Hippocampal formation (tissue), 2 donors: Measurements from ENCODE around the gene LENG8.
A peak's percentile ranks its signal among the peaks of the same experiment; 100 is the strongest.

Experiments
- DNase-seq, 2 donors: peaks; one replicate each; lab custom pipeline; 2025; lab: John Stamatoyannopoulos, UW

Gene LENG8

DNA sequence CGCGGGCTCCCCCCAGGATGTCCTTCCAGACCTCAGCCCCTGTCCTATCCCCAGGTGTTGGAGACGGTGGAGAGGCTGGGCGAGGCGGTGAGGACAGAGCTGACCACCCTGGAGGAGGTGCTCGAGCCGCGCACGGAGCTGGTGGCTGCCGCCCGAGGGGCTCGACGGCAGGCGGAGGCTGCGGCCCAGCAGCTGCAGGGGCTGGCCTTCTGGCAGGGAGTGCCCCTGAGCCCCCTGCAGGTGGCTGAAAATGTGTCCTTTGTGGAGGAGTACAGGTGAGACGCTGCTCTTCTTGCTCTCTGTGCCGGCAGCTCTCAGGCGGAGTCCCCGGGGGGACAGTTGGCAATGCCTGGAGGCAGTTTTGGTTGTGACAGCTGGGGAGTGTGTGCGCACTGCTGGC is 26.9 kb upstream of the LENG8 start:
- no peak for DNase-seq

DNA sequence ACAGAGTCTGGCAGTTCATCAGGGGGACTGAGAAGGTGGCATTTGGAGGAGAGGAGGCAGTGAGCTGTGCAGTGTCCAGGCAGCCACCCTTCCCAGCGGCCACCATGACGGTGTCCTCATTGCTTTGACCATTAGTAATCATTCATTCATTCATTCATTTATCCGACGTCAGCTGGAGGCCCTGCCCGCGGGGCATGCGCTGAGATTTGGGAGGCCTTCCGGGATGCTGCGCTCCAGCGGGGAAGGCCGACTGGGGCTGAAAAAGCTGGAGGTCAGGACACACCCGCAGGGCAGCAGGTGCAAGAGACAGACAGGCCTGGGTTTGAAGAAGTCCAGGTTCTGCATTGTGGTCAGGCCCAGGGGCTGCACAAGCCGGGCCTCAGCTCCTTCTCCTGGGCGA is 24.8 kb upstream of the LENG8 start:
- DNase-seq = no peak

DNA sequence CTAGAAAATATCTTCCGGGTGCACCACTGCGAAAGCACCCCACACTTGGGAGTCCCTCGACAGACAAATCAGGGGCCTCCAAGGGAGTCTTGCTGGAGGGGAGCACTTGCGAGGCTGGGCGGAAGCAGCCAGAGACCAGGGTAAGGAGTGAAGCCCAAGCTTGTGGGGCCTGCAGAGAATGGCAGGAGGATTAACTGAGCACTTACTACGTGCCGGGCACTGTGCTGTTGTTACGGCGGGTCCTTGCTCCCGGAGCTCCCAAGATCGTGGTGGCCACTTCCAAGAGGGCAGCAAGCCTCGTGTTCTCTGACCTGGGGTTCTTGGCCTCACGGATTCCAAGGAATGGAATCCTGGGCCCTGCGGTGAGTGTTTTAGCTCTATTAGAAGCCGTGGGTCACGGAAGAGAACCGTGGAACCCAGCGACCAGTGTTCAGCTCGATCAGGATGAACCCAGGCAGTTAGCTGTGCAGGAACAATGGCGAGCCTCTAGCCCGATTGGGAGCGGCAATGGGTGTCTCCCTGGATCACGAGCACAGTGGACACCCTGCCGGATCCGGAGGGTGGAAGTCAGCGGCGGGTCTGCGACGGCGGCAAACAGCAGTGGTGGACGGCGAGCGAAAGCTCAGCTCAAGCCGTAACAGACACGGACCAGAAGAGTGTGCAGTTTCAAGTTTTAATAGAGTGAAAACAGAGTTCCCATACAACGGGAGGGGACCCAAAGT is 24.2 kb upstream of the LENG8 start:
- DNase-seq = no peak

DNA sequence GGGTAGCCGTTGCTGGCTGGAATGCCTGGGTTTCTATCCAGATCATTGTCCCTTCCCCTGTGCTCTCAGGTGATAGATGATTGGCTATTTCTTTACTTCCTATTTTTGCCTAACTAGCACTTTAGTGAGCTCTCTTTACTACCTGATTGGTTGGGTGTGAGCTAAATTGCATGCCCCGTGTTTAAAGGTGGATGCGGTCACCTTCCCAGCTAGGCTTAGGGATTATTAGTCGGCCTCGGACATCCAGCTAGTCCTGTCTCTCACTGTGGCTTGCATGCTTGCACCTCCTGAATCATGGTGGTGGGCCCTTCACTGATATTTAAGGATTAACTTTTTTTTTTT is 23.6 kb upstream of the LENG8 start:
- DNase-seq = no peak

DNA sequence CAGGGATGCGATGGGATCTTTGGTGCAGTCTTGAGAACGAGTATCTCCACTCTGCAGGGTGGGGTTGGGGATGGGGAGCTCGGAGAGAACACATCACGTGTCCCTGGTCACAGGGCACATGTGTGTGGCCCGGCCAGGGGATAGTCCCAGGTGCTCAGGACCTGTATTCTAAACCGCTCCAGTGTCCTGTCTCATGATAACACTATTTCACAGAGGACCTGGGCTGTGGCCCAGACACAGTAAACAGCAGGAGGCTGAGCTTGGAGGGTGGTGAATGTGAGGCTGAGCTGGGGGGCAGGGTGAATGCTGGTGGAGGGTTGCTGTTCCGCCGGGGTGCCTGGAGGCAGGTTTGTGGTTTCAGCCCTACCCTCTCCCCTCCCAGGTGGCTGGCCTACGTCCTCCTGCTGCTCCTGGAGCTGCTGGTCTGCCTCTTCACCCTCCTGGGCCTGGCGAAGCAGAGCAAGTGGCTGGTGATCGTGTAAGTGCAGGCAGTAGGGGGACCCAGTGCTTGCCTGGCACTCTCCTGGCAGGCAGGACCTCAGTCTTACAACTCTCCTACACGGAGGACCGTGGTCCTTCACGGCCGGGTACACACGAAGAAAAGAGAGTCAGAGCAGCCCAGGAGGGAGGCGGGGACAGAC is 22.6 kb upstream of the LENG8 start:
- DNase-seq = peak in 1 of 2 donors; percentile 34

DNA sequence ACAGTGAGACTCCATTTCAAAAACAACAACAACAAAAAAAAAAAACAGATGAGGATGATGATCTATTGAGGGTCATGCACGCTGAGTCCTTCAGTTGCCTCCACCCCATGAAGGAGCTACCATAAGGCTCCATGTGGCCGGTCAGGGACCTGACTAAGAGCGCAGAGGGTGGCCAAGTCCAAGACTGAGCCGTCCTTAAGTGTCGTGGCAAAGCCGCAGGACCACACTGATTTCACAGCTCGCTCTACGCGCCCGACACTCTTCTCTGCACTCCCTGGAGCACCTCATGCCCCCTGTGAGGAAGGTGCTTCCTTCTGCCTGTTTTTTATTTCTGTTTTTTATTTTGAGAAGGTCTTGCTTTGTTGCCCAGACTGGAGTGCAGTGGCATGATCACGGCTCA is 21.4 kb upstream of the LENG8 start:
- no peak for DNase-seq

DNA sequence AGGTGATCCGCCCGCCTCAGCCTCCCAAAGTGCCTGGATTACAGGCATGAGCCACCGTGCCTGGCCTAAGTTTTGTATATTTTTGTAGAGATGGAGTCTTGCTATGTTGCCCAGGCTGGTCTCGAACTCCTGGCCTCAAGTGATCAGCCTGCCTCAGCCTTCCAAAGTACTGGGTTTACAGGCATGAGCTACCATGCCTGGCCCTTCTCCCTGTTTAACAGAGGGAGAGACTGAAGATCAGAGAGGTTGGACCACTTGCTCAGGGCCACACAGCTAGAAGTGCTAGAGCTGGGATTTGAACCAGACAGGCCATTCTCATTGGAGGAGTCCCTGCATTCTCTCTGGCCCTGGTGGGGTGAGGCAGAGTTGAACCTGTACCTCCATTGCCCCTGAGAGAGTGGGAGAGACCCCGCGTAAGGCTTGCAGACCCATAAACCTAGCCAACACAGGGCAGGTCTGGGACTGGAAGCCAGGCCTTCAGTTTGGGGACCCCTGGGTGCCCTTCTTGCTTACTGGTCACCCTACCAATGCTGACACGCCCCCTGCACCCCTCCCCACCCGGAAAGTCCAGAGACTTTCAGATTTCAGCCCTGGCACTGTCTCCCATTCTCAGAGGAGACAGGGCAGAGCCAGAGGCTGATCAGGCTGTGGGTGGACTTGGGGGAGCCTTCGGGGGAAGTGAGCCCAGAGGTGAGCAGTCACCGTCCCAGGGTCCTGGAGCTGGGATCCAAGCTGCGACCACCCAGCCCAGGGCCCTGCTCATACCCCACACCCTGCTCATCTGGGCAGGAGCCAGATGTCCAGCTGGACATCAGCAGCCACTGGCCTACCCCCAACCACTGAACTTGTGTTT is 20.4 kb upstream of the LENG8 start:
- DNase-seq = no peak

DNA sequence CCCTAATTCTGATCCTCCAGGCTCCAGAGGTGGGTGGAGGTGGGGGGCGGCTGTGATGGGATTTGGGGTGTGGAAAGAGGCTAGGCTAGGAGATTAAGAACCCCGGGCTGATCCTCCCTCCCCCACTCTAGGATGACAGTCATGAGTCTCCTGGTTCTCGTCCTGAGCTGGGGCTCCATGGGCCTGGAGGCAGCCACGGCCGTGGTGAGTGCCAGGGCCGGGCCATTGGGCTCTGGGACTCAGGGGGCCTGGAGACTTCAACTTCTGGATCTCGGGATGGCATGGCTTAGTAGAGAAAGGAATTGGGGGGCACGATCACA is 19.9 kb upstream of the LENG8 start:
- no peak for DNase-seq

DNA sequence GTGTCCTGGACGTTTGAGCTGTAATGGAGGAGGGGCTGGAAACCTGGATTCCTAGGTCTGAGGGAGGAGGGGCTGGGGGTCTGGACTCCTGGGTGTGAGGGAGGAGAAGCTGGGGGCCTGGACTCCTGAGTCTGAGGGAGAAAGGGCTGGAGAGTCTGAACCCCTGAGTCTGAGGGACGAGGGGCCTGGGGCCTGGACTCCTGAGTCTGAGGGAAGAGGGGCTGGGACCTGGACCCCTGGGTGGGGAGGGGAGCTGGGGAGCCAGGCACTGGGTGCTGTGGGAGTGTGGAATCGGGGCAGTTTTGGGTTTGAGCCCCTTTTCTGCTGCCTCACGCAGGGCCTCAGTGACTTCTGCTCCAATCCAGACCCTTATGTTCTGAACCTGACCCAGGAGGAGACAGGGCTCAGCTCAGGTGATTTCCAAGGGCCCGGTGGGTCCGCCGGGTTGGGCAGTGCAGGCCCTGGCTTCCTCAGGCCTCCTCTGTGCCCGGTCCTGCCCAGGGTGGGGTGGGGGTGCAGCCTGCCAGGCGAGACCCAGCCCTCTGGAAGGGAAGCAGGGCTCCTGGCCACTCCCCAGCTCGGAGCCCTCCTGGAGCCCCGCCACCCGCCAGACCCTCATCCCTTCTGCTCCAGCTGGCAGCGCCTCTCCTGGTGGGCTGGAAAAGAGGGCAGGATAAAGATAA is 19.3 kb upstream of the LENG8 start:
- no peak for DNase-seq

DNA sequence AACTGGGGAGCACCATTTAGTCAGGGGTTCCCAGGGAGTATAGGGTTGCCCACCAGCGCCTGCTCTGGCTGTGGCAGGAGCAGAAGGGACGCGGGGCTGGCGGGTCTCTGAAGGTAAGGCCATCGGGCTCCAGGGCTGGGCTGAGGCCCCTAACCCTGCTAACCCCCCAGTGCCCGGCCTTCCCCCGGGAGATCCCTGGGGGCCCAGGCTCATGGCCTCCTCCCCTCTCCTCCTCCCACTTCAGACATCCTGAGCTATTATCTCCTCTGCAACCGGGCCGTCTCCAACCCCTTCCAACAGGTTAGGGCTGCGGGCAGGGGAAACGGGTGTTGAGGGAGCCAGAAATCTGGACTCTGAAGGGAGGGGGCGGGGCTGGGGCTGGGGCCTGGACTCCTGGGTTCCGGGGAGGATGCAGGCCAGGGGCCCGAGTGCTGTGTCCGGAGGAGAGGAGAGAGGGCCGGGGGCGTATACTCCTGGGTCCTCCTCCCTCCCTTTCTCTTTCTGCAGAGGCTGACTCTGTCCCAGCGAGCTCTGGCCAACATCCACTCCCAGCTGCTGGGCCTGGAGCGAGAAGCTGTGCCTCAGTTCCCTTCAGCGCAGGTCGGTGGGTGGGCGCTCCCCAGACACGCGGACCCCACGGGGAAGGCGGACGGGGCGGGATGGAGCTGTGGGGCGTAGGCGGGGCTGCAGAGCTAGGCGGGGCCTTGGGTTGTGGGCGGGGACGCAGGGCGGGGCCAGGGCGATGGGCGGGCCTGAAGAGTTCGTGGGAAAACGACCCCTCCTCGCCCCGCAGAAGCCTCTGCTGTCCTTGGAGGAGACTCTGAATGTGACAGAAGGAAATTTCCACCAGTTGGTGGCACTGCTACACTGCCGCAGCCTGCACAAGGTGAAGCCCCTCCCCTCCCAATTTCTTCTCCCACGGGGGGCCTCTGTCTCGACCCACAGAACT is 18.4 kb upstream of the LENG8 start:
- peak in 1 of 2 donors; percentile 64 for DNase-seq

DNA sequence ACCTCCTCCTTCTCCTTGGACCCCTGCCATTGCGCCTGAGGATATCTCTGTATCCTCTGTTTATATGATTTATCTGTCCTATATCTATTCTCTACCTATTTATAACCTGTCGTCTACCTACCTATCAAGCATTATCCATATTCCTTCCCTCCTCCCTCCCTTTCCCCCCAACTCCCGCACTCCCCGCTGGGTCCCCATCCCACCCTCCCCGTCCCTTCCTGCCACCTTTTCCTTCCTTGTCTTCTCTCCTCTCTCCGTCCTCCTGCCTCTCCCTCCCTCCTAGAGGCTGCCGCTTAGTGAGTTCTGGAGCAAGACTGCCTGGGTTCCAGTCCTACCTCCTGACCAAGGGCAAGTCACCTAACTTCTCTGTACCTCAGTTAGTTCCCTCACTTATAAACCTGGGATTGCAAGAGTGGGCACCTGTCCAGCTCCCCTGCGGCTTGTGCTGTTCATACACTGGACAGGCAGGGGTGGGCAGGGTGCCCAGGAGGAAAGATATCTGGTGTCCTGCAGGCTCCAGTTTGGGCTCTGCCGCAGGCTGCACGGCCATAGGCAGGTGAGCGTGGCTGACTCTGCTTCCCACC is 17.7 kb upstream of the LENG8 start:
- no peak for DNase-seq

DNA sequence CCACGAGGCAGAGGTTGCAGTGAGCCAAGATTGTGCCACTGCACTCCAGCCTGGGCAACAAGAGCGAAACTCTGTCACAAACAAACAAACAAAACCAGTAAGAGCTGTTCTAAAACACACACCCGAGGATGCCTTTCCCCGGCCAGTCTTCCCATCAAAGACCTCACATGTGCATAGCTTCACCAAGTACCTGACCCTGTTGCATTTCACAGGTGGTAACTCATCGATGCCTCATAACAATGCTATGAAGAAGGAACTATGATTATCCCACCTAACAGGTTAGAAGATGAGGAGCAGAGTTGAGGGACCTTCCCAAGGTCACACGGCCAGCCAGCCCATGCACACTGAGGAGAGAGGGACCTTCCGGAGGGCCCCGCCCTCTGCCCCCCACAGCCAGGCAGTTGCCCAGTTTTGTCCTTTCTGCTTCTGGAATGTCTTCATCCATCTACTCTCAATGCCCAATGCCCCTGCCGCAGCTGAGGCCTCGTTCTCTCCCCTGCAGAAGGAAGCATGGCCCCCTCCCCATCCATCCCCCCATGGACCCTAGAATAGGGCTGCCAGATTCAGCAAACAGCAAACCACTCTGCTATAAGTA is 16.8 kb upstream of the LENG8 start:
- no peak for DNase-seq

DNA sequence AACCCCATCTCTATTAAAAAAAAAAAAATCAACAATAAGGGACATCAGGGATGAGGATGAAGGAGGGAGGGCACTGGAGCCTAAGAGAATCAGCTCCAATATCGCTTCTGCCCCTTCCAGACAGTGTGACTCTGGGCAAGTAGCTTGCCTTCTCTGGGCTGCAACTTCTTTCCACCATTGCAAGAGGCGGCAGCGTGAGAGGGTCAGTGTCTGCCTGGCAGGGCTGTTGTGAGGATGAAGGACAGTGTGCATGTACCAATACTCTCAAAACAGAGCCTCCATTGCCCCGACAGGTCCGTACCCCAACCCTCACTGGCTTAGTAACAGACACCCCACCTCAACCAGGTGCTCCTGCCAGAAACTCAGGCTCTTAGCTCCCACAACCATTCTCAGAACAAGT is 15.3 kb upstream of the LENG8 start:
- no peak for DNase-seq

DNA sequence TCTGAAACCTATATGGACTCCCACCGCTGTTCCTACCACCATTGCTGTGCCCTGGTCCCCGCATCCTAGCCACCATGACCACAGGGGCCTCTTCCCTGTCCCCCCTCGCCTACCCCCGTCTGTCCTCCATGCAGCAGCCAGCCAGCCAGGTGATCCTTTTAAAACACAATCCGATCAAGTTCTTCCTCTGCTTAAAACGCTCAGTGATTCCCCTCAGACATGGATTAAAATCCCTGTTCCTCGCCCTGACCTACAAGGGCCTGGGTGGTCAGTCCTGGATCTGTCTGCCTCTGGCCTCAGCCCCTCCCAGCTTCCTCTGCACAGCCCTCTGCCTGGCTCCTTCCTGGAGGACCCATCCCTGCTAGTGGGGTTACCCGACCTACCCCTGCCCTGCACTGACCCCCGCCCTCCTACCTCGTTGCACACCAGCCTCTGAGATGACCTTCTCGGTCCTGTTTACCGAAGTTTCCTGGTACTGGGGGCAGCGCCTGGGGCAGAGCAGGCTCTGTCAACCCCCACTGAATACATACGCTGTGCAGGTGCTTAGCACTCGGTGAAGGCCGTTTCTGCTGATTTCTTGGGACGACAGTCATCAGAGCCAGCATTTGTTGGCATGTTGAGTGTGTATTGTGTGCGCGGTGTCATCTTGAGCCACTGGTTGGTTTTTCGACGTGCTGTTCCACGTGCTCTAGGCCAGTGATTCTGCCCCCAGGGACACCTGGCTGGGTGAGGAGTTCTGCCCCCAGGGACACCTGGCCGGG is 14.7 kb upstream of the LENG8 start:
- DNase-seq = peak in 1 of 2 donors; percentile 29

DNA sequence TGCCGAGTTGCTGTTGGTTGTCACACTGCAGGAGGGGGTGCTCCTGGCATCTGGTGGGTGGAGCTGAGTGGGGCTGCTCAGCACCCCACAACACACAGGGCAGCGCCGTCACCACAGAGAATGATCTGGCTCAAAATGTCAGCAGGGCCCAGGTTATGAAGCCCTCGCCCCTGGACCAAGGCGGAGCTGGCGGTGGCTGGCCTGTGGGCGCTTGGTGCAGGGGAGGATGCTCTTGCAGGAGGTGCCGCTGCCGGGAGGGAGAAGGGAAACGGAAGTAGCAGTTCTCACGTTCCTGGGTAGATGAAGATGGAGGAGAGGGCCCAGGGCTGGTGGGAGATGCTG is 14.2 kb upstream of the LENG8 start:
- no peak for DNase-seq

DNA sequence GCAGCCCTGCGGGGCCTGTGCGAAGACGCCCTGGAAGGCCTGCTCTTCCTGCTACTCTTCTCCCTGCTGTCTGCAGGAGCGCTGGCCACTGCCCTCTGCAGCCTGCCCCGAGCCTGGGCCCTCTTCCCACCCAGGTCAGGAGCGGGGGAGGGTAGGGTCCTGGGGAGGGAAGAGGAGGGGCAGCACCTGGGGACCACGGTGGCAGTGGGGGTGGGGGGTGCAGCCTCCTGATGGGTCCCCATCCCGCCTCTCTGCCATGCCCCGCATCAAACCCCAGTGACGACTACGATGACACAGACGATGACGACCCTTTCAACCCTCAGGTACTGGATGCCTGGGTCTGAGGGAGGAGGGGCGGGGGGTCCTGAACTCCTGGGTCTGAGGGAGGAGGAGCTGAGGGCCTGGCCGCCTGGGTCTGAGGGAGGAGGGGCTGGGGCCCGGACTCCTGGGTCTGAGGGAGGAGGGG is 13.4 kb upstream of the LENG8 start:
- no peak for DNase-seq

DNA sequence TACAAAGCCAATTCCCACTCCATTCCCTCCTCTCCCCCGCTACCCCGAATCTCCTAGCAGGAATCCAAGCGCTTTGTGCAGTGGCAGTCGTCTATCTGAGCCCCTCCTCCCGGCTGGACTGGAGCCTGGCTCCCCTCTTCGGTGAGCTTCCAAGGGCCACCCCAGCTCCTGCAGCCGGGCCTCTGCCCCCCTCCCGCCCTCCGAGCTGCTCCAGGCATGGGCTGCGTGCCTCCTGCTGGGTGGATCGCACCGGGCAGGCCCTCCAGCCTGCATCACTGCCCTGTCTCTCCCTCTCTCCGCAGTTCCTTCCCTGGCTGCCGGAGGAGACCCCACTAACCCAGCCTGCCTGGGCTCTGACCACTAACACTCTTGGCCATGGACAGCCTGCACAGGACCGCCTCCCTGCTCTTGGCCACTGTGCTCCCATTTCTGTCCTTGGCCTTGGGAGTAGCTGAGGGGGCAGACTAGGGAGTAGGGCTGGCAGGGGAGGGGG is 12.9 kb upstream of the LENG8 start:
- DNase-seq = no peak

DNA sequence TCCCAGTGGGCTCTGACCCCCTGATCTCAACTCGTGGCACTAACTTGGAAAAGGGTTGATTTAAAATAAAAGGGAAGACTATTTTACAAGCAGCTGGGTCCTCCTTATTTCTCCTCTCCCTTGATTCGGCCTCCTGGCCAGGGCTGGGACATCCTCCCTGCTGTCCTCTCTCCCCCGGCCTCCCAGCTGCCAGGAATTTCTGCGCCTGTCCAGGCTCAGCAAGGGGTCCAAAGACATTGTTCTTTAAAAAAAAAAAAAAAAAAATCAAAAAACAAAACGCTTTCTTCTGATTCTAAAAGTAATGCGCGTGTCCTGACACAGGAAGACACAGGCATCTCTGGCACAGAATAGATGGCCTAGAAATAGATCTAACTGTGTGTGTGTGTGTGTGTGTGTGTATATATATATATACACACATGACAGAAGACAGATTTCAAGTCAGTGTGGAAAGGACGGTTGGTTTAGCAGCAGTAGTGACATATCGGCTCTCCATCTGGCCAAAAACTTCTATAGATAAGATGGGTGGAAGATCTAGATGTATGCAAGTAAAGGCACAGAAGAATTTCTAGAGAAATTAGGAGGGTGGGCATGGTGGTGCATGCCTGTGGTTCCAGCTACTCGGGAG is 12.3 kb upstream of the LENG8 start:
- no peak for DNase-seq

DNA sequence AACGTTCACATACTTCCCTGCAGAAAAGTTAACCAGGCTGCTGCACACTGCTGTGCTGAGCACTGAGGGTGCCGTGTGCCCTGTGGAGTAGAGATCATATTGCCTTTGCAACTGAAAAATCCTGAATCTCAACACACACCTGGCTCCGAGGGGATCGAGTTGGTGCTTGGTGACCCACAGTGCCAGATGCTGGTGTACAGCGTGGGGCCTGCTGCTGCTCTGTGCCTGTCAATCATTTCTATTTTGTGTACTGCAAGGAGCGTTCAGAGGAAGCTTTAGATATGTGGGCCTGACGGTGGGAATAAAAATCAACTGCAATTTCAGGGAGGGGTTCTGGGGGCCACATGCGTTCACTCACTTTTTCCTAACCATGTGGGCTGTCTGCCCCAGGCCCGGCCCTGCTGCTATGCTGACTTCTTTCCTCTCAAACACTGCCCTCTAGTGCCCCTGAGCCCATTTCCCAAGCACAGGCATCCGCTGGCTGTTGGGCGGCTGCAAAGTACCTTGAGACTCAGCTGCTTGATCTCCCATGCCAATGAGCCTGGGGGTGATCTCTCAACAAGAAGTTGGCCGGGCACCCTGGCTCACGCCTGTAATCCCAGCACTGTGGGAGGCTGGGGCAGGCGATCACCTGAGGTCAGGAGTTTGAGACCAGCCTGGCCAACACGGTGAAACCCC is 9.7 kb upstream of the LENG8 start:
- DNase-seq = peak; percentile 66 to 71
